Fibroblast of lung (primary cell): ENCODE results near the gene CDK18. TPM values are rescaled to one million over a fixed set of nuclear protein-coding genes. Genes with fewer than 3 reads are reported as not detected.

Experiments used
- DNase-seq, 2 donors: peaks; one replicate each; pipeline versions ENCODE4 v3.0.0 to v3.0.0-alpha.2; 2010; ENCODE audit warnings: low read depth in 2 of 2
- H2AFZ ChIP-seq: 2 replicates; pipeline ENCODE4 v1.5.1; 2012; ENCODE audit warnings: low read length, control low read depth, inconsistent platforms
- H3K27ac ChIP-seq: 2 replicates; pipeline ENCODE4 v1.5.1; 2011; ENCODE audit warnings: low read length, control low read depth; ENCODE audit not compliant: insufficient read depth
- H3K27me3 ChIP-seq: 2 replicates; pipeline ENCODE4 v1.5.1; 2011; ENCODE audit warnings: mild to moderate bottlenecking, low read length; ENCODE audit not compliant: control insufficient read depth, insufficient read depth
- H3K36me3 ChIP-seq: 2 replicates; pipeline ENCODE4 v1.5.1; 2011; ENCODE audit warnings: low read length; ENCODE audit not compliant: control insufficient read depth, insufficient read depth
- H3K4me1 ChIP-seq: 2 replicates; pipeline ENCODE4 v1.5.1; 2011; ENCODE audit warnings: low read length; ENCODE audit not compliant: control insufficient read depth, insufficient read depth; ENCODE audit errors: extremely low read depth
- H3K4me2 ChIP-seq: 2 replicates; pipeline ENCODE4 v1.5.1; 2011; ENCODE audit warnings: low read length, control low read depth; ENCODE audit not compliant: insufficient read depth; ENCODE audit errors: extremely low read depth
- H3K4me3 ChIP-seq, 4 experiments: fragments of 200-600 bp in 1 of 4; sonication (generic) in 1 of 4; replicated peaks in 1 of 4; 2 replicates each; pipeline ENCODE4 v1.5.1; 2011 to 2016; ENCODE audit warnings: low read length in 4 of 4, low read depth in 3 of 4, mild to moderate bottlenecking in 3 of 4, control low read depth in 2 of 4, inconsistent platforms in 1 of 4, mixed read lengths in 1 of 4; ENCODE audit not compliant: insufficient read depth in 1 of 4; ENCODE audit errors: control extremely low read depth in 1 of 4
- H3K79me2 ChIP-seq: 2 replicates; pipeline ENCODE4 v1.5.1; 2012; ENCODE audit warnings: mild to moderate bottlenecking, low read length, inconsistent platforms; ENCODE audit not compliant: control insufficient read depth, insufficient read depth
- H3K9ac ChIP-seq: 2 replicates; pipeline ENCODE4 v1.5.1; 2011; ENCODE audit warnings: mild to moderate bottlenecking, low read length, control low read depth; ENCODE audit not compliant: insufficient read depth
- H3K9me3 ChIP-seq: 2 replicates; pipeline ENCODE4 v1.5.1; 2012; ENCODE audit warnings: low read depth, low read length; ENCODE audit not compliant: control insufficient read depth, insufficient read depth
- H4K20me1 ChIP-seq: 2 replicates; pipeline ENCODE4 v1.5.1; 2011; ENCODE audit warnings: low read length; ENCODE audit not compliant: control insufficient read depth, insufficient read depth; ENCODE audit errors: extremely low read depth
- CTCF ChIP-seq, 2 donors: IDR thresholded peaks in 1 of 2; conservative IDR thresholded peaks in 1 of 2; 1 replicate in 1 of 2; 2 replicates in 1 of 2; pipeline ENCODE4 v1.5.1; 2011 to 2012; ENCODE audit warnings: low read length in 2 of 2, control low read depth in 1 of 2, inconsistent platforms in 1 of 2, low read depth in 1 of 2, mild to moderate bottlenecking in 1 of 2
- EZH2 ChIP-seq: IDR thresholded peaks from 2 replicates; pipeline ENCODE4 v1.5.1; 2012; ENCODE audit warnings: low read length, control low read depth, mild to moderate bottlenecking; ENCODE audit errors: missing control alignments
- polyA plus RNA-seq, 2 donors: library from polyadenylated mRNA; depleted of rRNA in 1 of 2; stranded (reverse) in 1 of 2; unstranded in 1 of 2; fragments of >200 nt; gene quantifications; 2 replicates each; pipeline ENCODE4 v1.2.1, GENCODE V29; 2011 to 2012; ENCODE audit warnings: missing spikeins in 1 of 2
- total RNA-seq: library from RNA; depleted of rRNA; stranded (reverse); fragments of >200 nt; gene quantifications from 2 replicates; pipeline ENCODE4 v1.2.1, GENCODE V29; 2014

The CDK18 gene
- total and polyA plus RNA-seq, 2 donors (not counting 1 experiment from before 2014, with no cell fraction given) = 0.33 to 2.1 TPM

- Histone ChIP-seq H2AFZ (no peak overlapping the region), H3K4me2 (no peak overlapping the region), H3K36me3 (no peaks in the 10 kb centered on the region), H3K79me2 (no peaks in the 10 kb centered on the region), H3K9ac (no peak overlapping the region), H3K27me3 (peaks cover 11% of the 10 kb centered on the region), H3K4me3 (no peak overlapping the region), H3K27ac (no peak overlapping the region), H4K20me1 (no peaks in the 10 kb centered on the region), H3K9me3 (no peaks in the 10 kb centered on the region), H3K4me1 (no peaks in the 10 kb centered on the region)
- TF ChIP-seq EZH2 (no peak), CTCF (conservative IDR thresholded peaks at IDR 0.05 in 1 of 2, IDR thresholded peaks at IDR 0.05 in 1 of 2; ENCODE audit: low read depth in 1 of 2, low read length in 2 of 2) (no peak)
- no peak for DNase-seq
These were observed 4.7 kb upstream of the CDK18 start for GRCh38 chr1:205499789-205500188.

DNA sequence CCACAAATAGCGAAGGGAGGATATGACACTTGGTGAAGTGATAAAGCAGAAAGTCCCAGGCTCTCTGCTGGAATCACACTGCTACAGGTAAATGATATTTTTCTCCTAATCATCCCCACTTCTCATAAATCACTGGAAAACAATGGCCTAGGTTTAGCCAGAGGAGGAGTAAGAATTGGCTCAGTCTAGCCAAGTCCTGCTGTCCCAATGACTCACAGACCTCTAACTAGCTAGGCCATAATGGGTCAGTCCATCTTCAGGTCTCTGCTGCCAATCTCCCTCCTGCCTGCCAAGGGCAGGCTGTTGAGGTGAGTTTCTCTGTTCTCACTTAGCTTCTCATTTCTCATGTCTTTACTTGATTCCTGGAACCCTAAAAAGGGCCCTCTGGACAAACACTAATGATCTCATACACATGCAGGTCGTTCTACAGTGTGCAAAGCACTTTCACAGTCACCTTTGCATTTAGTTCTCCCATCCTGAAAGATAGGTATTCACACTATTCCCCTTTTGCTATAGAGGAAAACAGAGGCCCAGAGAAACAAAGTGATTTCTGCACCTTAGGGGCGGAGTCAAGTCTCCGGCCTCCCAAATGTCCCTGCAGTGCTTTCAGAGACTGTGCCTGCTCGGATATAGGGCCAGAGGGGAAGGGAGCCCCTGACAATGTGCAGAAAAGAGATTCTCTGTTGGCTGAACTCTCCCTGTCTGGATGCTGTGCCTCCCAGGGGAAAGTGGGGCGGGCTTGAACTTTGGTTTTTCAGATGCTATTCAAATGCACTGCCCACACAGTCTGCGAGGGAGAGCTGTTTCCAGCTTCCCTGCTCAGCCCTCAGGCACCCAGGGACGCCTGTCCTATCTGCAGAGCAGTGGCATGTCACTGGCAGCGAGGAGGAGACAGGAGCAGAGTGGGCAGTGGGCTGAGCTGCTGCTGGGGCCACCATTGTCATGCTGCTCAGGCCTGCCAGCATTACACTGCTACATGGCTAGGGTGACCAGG is 3.9 kb upstream of the CDK18 start:
- Histone ChIP-seq H3K9ac (no peak overlapping the region), H3K79me2 (no peaks in the 10 kb centered on the region), H2AFZ (no peak overlapping the region), H3K27ac (no peak overlapping the region), H3K27me3 (peaks cover 15% of the 10 kb centered on the region), H3K4me3 (no peak overlapping the region), H3K4me2 (no peak overlapping the region), H4K20me1 (no peaks in the 10 kb centered on the region), H3K9me3 (no peaks in the 10 kb centered on the region), H3K4me1 (no peaks in the 10 kb centered on the region), H3K36me3 (no peaks in the 10 kb centered on the region)
- DNase-seq = peak in 1 of 2 donors; percentile 52
- TF ChIP-seq CTCF (conservative IDR thresholded peaks at IDR 0.05 in 1 of 2, IDR thresholded peaks at IDR 0.05 in 1 of 2; ENCODE audit: low read depth in 1 of 2, low read length in 2 of 2) (no peak), EZH2 (no peak)

DNA sequence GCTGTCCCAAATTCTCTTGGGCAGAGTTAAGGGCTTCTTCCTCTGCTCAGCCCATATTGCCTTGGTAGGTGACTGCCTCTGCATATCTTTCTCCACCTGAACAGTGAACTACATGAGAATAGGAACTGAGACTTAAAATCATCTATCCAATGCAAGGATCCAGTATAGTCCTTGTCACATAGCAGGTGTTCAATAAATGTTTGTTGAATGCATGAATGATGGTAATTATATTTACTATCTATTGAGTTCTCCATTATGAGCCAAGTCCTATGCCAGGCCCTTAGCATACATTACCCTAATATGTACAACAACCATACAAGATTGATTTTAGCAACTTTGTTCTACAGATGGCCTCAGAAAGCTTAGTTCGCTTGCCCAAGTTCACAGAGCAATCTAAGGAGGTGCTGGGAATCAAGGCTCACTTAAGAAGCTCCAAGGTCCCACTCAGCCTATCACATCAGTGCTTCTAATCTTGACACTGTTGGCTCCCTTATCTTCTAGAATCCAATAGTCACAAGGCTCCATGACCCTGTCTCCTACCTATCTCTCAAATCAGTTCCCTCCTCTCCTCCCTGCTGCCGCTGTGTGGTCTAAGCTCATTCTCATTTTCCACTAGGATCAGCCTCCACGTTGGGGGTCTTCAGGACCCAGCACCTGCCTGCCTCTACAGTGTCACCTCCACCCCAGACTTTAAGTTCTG is 2.2 kb upstream of the CDK18 start:
- Histone ChIP-seq H3K27ac (no peak overlapping the region), H3K27me3 (peaks cover 20% of the 10 kb centered on the region), H3K4me1 (no peaks in the 10 kb centered on the region), H4K20me1 (no peaks in the 10 kb centered on the region), H3K9ac (no peak overlapping the region), H2AFZ (no peak overlapping the region), H3K4me3 (no peak overlapping the region), H3K36me3 (no peaks in the 10 kb centered on the region), H3K9me3 (no peaks in the 10 kb centered on the region), H3K79me2 (no peaks in the 10 kb centered on the region), H3K4me2 (no peak overlapping the region)
- TF ChIP-seq CTCF (conservative IDR thresholded peaks at IDR 0.05 in 1 of 2, IDR thresholded peaks at IDR 0.05 in 1 of 2; ENCODE audit: low read depth in 1 of 2, low read length in 2 of 2) = no peak
- TF ChIP-seq EZH2 = no peak
- no peak for DNase-seq
